GM19452 (cell line): Measurements from ENCODE around the gene FOXD4.
"Not testable (repeated sequence)": the region's sequence is repeated elsewhere in the genome, so short reads cannot be mapped to it uniquely, and the experiment has no call there.

Experiments
- ATAC-seq: cut with Tn5 transposase; IDR thresholded peaks from one replicate; pipeline ENCODE4 v1.9.1; 2021; ENCODE audit not compliant: unreplicated experiment

FOXD4 gene

DNA sequence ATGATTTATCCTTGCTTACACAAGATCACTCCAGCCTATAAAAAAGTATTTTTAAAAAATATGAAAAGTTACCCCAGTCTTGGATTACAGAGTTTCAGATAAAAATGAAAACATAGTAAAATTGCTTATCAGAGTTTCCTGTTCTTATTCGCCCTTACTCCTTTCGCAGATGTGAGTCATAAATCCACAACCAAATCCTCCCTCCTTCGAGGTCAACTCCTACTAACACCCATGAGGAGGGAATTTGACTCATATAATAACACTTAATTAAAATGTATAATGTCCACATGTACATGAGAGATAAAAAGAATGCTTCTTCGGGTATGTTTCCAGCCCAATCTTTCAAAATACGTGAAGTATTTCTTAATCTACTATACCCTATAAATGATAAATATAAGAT lies 23.9 kb downstream of the FOXD4 start:
- not testable (repeated sequence) for ATAC-seq

GRCh38 chr9:93909-94308 lies 24.3 kb downstream of the FOXD4 start:
- ATAC-seq, result not testable (repeated sequence)

- not testable (repeated sequence) for ATAC-seq
Measured at GRCh38 chr9:90851-91250, 27.4 kb downstream of the FOXD4 start.

GRCh38 chr9:88396-89037 lies 29.7 kb downstream of the FOXD4 start:
- ATAC-seq, result not testable (repeated sequence)

- not testable (repeated sequence) for ATAC-seq
Measured at GRCh38 chr9:87860-88259, 30.4 kb downstream of the FOXD4 start.

DNA sequence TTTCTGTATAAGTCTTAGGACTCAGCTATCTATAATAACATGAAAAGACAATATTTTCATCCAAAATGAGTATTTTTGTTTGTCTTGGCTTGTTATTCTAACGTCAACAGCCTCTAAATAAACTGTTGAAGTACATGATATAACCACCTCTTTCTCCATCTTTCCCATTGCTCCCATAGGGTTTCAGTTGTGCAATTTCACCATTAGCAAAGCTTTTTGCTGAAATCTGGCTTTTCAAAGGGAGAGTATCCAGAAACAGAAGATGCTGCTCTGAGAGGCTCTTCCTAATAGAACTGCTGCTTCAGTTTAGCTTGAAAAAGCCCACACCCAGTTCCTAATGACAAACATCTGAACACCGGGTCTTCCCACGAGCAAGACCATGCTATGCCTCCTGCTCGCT lies 31.1 kb downstream of the FOXD4 start:
- not testable (repeated sequence) for ATAC-seq

GRCh38 chr9:86697-87096 lies 31.5 kb downstream of the FOXD4 start:
- not testable (repeated sequence) for ATAC-seq

GRCh38 chr9:82932-83689 lies 35.1 kb downstream of the FOXD4 start:
- ATAC-seq, result not testable (repeated sequence)

DNA sequence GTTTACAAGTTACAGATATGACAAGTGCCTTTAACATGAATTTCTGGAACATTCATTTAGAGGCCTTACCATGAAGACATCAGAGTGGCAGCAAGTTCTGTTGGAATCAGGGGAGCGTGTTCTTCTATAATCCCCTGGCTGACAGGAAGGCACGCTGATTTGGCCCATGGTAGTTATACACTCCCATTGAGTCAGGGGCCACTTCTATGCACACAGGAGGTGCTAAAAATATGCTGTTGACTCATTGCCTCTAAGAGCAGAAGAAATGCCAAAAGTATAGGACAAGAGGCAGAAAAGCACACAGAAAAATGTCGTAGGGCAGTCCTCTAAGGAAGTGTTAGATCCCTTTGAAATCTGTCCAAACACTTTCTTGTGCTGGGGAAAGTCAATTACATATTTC lies 39.9 kb downstream of the FOXD4 start:
- not testable (repeated sequence) for ATAC-seq

DNA sequence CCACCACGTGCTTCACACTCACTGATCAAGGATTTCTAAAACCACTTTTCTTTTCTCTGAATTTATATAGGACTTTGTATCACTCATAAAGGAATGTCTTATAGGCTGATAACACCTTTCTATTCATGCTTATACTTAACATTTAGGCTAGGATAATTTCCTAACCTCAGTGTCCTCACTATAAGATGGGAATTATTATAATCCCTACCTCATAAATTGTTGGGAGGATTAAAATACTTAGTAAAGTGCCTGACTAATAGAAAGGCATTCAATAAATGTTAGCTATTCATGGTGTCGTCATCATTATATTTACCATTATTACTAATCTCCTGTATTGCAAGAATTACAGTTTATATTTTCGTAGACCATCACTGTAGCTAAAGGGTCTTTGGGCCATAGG lies 41.8 kb downstream of the FOXD4 start:
- ATAC-seq, result not testable (repeated sequence)

GRCh38 chr9:73900-74525 lies 44.2 kb downstream of the FOXD4 start:
- not testable (repeated sequence) for ATAC-seq

- not testable (repeated sequence) for ATAC-seq
Measured at GRCh38 chr9:73076-73899, 44.9 kb downstream of the FOXD4 start.
